SK-N-SH (cell line): Measurements from ENCODE around the gene SMIM1. TPM values are rescaled to one million over a fixed set of nuclear protein-coding genes. Genes with fewer than 3 reads are reported as not detected.

Experiments used
- CTCF ChIA-PET: fragments of 300-600, 350-600 bp; formaldehyde crosslinking; extraction: SDS; loops from one replicate; lab custom pipeline; 2021; lab: Yijun Ruan, JAX
- POLR2A ChIA-PET: fragments of 350-600 bp; sonication (Branson Sonifier 250); formaldehyde crosslinking; extraction: SDS; loops from one replicate; lab custom pipeline; 2020; ENCODE audit warnings: antibody characterized with exemption, inconsistent platforms; lab: Yijun Ruan, JAX
- DNase-seq: peaks from one replicate; pipeline ENCODE4 v3.0.0; 2012
- H2AFZ ChIP-seq: fragments of 200-600 bp; sonication (generic); 2 replicates; pipeline ENCODE4 v1.8.1; 2016; ENCODE audit warnings: antibody characterized with exemption, mild to moderate bottlenecking, low read depth
- H3F3A ChIP-seq: fragments of 200-600 bp; sonication (generic); replicated peaks from 2 replicates; pipeline ENCODE3; 2016; ENCODE audit warnings: antibody characterized with exemption, mild to moderate bottlenecking; ENCODE audit not compliant: insufficient read depth
- H3K27ac ChIP-seq, 2 experiments: fragments of 200-500 bp in 1 of 2; fragments of 200-600 bp in 1 of 2; sonication (Bioruptor generic) in 1 of 2; sonication (generic), shearing (Covaris generic) in 1 of 2; 2 replicates each; pipeline versions ENCODE4 v1.5.1 to v1.6.1; 2014 to 2016; ENCODE audit warnings: low read depth in 2 of 2, inconsistent platforms in 1 of 2, low read length in 1 of 2, mild to moderate bottlenecking in 1 of 2, mixed read lengths in 1 of 2
- H3K27me3 ChIP-seq: fragments of 200-600 bp; sonication (generic), shearing (Covaris generic); 2 replicates; pipeline ENCODE4 v1.6.1; 2016; ENCODE audit warnings: mixed run types; ENCODE audit not compliant: insufficient read depth
- H3K36me3 ChIP-seq, 2 experiments: fragments of 200-500 bp in 1 of 2; fragments of 200-600 bp in 1 of 2; sonication (Bioruptor generic) in 1 of 2; sonication (generic) in 1 of 2; replicated peaks in 1 of 2; 2 replicates each; pipeline versions ENCODE3 to v1.5.1; 2014 to 2016; ENCODE audit warnings: low read length in 1 of 2, mild to moderate bottlenecking in 1 of 2; ENCODE audit not compliant: insufficient read depth in 2 of 2, control insufficient read depth in 1 of 2
- H3K4me1 ChIP-seq, 2 experiments: fragments of 200-500 bp in 1 of 2; fragments of 200-600 bp in 1 of 2; sonication (Bioruptor generic) in 1 of 2; sonication (generic), shearing (Covaris generic) in 1 of 2; 2 replicates each; pipeline versions ENCODE4 v1.5.1 to v1.6.1; 2014 to 2016; ENCODE audit warnings: low read depth in 1 of 2, low read length in 1 of 2, mixed run types in 1 of 2; ENCODE audit not compliant: insufficient read depth in 2 of 2, control insufficient read depth in 1 of 2
- H3K4me2 ChIP-seq: fragments of 200-600 bp; sonication (generic), shearing (Covaris generic); 2 replicates; pipeline ENCODE4 v1.6.1; 2017; ENCODE audit warnings: mixed run types
- H3K4me3 ChIP-seq, 2 experiments: fragments of 200-500 bp in 1 of 2; fragments of 200-600 bp in 1 of 2; sonication (Bioruptor generic) in 1 of 2; sonication (generic), shearing (Covaris generic) in 1 of 2; 2 replicates each; pipeline versions ENCODE4 v1.5.1 to v1.8.1; 2014 to 2016; ENCODE audit warnings: low read depth in 2 of 2, inconsistent platforms in 1 of 2, low read length in 1 of 2, mild to moderate bottlenecking in 1 of 2, mixed read lengths in 1 of 2, moderate library complexity in 1 of 2
- H3K79me2 ChIP-seq: fragments of 200-600 bp; sonication (generic); 2 replicates; pipeline ENCODE4 v1.8.1; 2017; ENCODE audit warnings: mild to moderate bottlenecking; ENCODE audit not compliant: insufficient read depth
- H3K9ac ChIP-seq: fragments of 200-600 bp; sonication (generic); 2 replicates; pipeline ENCODE4 v1.6.1; 2017; ENCODE audit warnings: mixed run types
- H3K9me2 ChIP-seq: fragments of 200-600 bp; sonication (generic); 2 replicates; pipeline ENCODE4 v1.6.1; 2017; ENCODE audit warnings: mixed run types
- H3K9me3 ChIP-seq: fragments of 200-600 bp; sonication (generic); 2 replicates; pipeline ENCODE4 v1.6.1; 2017; ENCODE audit warnings: mixed run types, mild to moderate bottlenecking, moderate library complexity
- H4K20me1 ChIP-seq: fragments of 200-600 bp; sonication (generic); 2 replicates; pipeline ENCODE4 v1.6.1; 2017; ENCODE audit warnings: mild to moderate bottlenecking, mixed run types; ENCODE audit not compliant: insufficient read depth
- CHD2 ChIP-seq: fragments of 150-350 bp; IDR thresholded peaks from 2 replicates; pipeline ENCODE4 v1.6.1; 2018; ENCODE audit warnings: low read length; ENCODE audit not compliant: partially characterized antibody
- CTCF ChIP-seq: fragments of 200-600 bp; sonication (generic); IDR thresholded peaks from 2 replicates; pipeline ENCODE4 v1.6.1; 2017; ENCODE audit warnings: antibody characterized with exemption, mild to moderate bottlenecking, moderate library complexity
- EZH2phosphoT487 ChIP-seq: fragments of 200-600 bp; sonication (generic); IDR thresholded peaks from 2 replicates; pipeline ENCODE4 v1.6.1; 2017; ENCODE audit warnings: low read depth, mixed run types, mild to moderate bottlenecking, antibody characterized with exemption, moderate library complexity, borderline replicate concordance
- FOXM1 ChIP-seq: IDR thresholded peaks from 2 replicates; pipeline ENCODE4 v1.4.0; 2012; ENCODE audit warnings: low read depth, mild to moderate bottlenecking
- GATA2 ChIP-seq: sonication (generic); formaldehyde crosslinking; IDR thresholded peaks from 2 replicates; pipeline ENCODE4 v1.5.0; 2020; ENCODE audit warnings: mild to moderate bottlenecking, missing genetic modification reagents
- IRF3 ChIP-seq: fragments of 150-350 bp; IDR thresholded peaks from 2 replicates; pipeline ENCODE4 v1.6.1; 2016; ENCODE audit warnings: mild to moderate bottlenecking, low read depth, low read length
- JUND ChIP-seq: IDR thresholded peaks from 2 replicates; pipeline ENCODE4 v1.4.0; 2012
- RAD21 ChIP-seq: IDR thresholded peaks from 2 replicates; pipeline ENCODE4 v1.6.1; 2012; ENCODE audit warnings: mild to moderate bottlenecking, low read length
- REST ChIP-seq: IDR thresholded peaks from 2 replicates; pipeline ENCODE4 v1.6.1; 2012; ENCODE audit warnings: mild to moderate bottlenecking, low read depth, low read length, moderate library complexity
- RFX5 ChIP-seq: IDR thresholded peaks from 2 replicates; pipeline ENCODE4 v1.6.1; 2012; ENCODE audit warnings: mild to moderate bottlenecking, improper control_type of control experiment, low read length
- RXRA ChIP-seq: IDR thresholded peaks from 2 replicates; pipeline ENCODE4 v1.4.0; 2012; ENCODE audit warnings: low read depth, mild to moderate bottlenecking, borderline replicate concordance
- SIN3A ChIP-seq: IDR thresholded peaks from 2 replicates; pipeline ENCODE4 v1.6.1; 2012; ENCODE audit warnings: low read depth, mild to moderate bottlenecking, low read length, moderate library complexity, borderline replicate concordance
- TCF12 ChIP-seq: IDR thresholded peaks from 2 replicates; pipeline ENCODE4 v1.4.0; 2012
- USF2 ChIP-seq: fragments of 150-350 bp; IDR thresholded peaks from 2 replicates; pipeline ENCODE4 v1.6.1; 2017; ENCODE audit warnings: antibody characterized with exemption, low read length, low read depth, borderline replicate concordance
- ZBTB33 ChIP-seq: IDR thresholded peaks from 2 replicates; pipeline ENCODE4 v1.4.0; 2012; ENCODE audit warnings: low read depth, borderline replicate concordance
- WGBS: methylation state at CpG from one replicate; pipeline ENCODE4 v1.1.6; 2017; ENCODE audit warnings: low lambda C conversion rate; 5-methylcytosine and 5-hydroxymethylcytosine counted together
- polyA plus RNA-seq, 3 experiments: library from polyadenylated mRNA; depleted of rRNA; stranded (reverse); fragments of >200 nt; gene quantifications; 2 replicates each; pipeline ENCODE4 v1.2.3, GENCODE V29; 2012

The SMIM1 gene
- polyA plus RNA-seq, 1 of the 3 experiments (the other 2 are of a cell fraction), result 6.1 TPM

GRCh38 chr1:3811595-3811911 lies 39.0 kb downstream of the SMIM1 start:
- TF ChIP-seq USF2 (no peak), ZBTB33 (no peak), SIN3A (no peak), TCF12 (no peak), REST (no peak), GATA2 (no peak), JUND (no peak), FOXM1 (no peak), CHD2 (no peak), RXRA (no peak), RAD21 (no peak), RFX5 (no peak), CTCF (no peak), IRF3 (no peak), EZH2phosphoT487 (no peak)
- TF ChIP-seq, all 33 proteins: peak for 0
- Histone ChIP-seq H3K4me1 (peaks cover 0 to 4% of the 10 kb centered on the region in 2 experiments; a peak in 1 of 4 replicates), H3K9me2 (no peaks in the 10 kb centered on the region), H3F3A (no peaks in the 10 kb centered on the region), H2AFZ (no peak overlapping the region), H3K9me3 (no peaks in the 10 kb centered on the region), H3K27ac (no peak overlapping the region), H3K4me2 (no peak overlapping the region), H4K20me1 (no peaks in the 10 kb centered on the region), H3K4me3 (no peak overlapping the region), H3K9ac (no peak overlapping the region), H3K27me3 (no peaks in the 10 kb centered on the region), H3K36me3 (peaks cover 0 to 3% of the 10 kb centered on the region in 2 experiments), H3K79me2 (no peaks in the 10 kb centered on the region)
- POLR2A ChIA-PET, result no interaction called here
- CTCF ChIA-PET, result interaction anchor here (0.6 to 1.8 kb wide), 3 partner anchors 10 to 35 kb away, joined by 3 to 7 read pairs (median 4); no protein-coding TSS in a partner anchor
- WGBS, result 53% methylated on average over 2 of the region's 2 CpGs
- DNase-seq, result no peak
